Spleen (tissue), 7 donors: ENCODE results near the gene BTBD16.

Source experiments
- POLR2A ChIP-seq, 3 donors: fragments of 450-650 bp; IDR thresholded peaks; one replicate each; pipeline ENCODE4 v1.5.1; 2017; ENCODE audit warnings: antibody characterized with exemption in 3 of 3, mild to moderate bottlenecking in 1 of 3
- TF ChIP-seq, protein P1 (sequence below), 11 experiments: fragments of 200-600 bp in 7 of 11; fragments of 450-650 bp in 4 of 11; sonication (generic) in 4 of 11; IDR thresholded peaks in 8 of 11; conservative IDR thresholded peaks in 3 of 11; 1 replicate in 7 of 11; 2 replicates in 4 of 11; pipeline versions ENCODE4 v1.4.0 to v1.8.0; 2016 to 2021; ENCODE audit warnings: antibody characterized with exemption in 11 of 11, inconsistent platforms in 4 of 11, mild to moderate bottlenecking in 1 of 11
- donor health status: DM: no; HTN: no; CAD: no; lungs with moderate emphysema.
- donor health status: DM: no; HTN: no; CAD: no.
- donor health status: DM: no; HTN: no; CAD: no.

DNA sequence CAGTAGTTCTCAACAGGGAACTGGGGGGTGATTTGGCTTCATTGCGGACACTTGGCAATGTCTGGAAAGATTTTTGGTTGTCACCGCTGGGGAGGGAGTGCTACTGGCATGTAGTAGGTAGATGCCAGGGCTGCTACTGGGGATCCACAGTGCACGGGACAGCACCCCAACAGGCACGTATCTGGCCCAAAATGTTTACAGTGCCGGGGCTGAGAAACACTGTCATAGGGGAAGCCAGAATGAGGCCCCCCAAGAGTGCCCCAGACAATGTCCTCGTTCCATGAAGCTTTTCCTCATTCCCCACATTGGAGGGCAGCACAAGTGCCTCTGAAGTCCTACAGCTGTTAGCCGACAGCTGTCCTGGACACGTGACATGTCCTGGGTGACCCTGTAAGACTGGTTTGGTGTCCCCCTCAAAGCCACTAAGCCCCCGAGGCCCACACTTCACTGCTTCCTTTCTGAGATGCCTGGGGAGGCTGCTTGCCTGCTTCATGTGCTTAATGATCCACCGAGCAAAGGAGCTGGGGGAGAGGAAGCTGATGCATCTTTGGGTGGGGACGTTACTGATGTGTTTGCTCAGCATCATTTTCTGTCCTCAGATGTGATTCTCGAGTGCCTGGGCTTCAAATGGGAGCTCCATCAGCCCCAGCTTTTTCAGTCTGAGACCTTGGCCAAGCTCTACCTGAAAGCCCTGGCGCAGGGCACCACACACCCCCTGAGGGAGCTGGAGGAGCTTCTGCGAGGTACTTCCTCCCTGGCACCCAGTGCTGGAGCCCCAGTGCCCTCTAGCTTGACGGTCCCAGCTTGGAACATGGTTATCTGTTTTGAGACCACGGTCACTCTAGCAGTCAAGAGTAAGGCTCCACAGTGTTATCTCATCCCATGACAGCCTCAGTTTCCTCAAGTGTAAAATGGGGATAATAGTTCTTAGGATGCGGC is 14.7 kb downstream of the BTBD16 start:
- TF ChIP-seq, protein P1, sequence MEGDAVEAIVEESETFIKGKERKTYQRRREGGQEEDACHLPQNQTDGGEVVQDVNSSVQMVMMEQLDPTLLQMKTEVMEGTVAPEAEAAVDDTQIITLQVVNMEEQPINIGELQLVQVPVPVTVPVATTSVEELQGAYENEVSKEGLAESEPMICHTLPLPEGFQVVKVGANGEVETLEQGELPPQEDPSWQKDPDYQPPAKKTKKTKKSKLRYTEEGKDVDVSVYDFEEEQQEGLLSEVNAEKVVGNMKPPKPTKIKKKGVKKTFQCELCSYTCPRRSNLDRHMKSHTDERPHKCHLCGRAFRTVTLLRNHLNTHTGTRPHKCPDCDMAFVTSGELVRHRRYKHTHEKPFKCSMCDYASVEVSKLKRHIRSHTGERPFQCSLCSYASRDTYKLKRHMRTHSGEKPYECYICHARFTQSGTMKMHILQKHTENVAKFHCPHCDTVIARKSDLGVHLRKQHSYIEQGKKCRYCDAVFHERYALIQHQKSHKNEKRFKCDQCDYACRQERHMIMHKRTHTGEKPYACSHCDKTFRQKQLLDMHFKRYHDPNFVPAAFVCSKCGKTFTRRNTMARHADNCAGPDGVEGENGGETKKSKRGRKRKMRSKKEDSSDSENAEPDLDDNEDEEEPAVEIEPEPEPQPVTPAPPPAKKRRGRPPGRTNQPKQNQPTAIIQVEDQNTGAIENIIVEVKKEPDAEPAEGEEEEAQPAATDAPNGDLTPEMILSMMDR (IDR thresholded peaks at IDR 0.05 in 8 of 11, conservative IDR thresholded peaks at IDR 0.05 in 3 of 11) = no peak
- TF ChIP-seq POLR2A (IDR thresholded peaks at IDR 0.05) = no peak
